Endothelial cell (in vitro differentiated cells): ENCODE results near the gene ANKRD13D. TPM values are rescaled to one million over a fixed set of nuclear protein-coding genes. Genes with fewer than 3 reads are reported as not detected.

Source experiments
- DNase-seq: peaks from one replicate; pipeline ENCODE4 v3.0.0; 2021; ENCODE audit warnings: low spot score
- H3K27ac Mint-ChIP-seq: one replicate; pipeline ENCODE4 v1.8.0; 2021; ENCODE audit warnings: mixed read lengths, inconsistent platforms; ENCODE audit not compliant: unreplicated experiment
- H3K27me3 Mint-ChIP-seq: one replicate; pipeline ENCODE4 v1.8.0; 2021; ENCODE audit warnings: mild to moderate bottlenecking, moderate library complexity, mixed read lengths, inconsistent platforms; ENCODE audit not compliant: unreplicated experiment
- H3K36me3 Mint-ChIP-seq: one replicate; pipeline ENCODE4 v1.8.0; 2021; ENCODE audit warnings: mild to moderate bottlenecking, low read depth, mixed read lengths, inconsistent platforms; ENCODE audit not compliant: unreplicated experiment
- H3K4me1 Mint-ChIP-seq: one replicate; pipeline ENCODE4 v1.8.0; 2021; ENCODE audit warnings: mild to moderate bottlenecking, mixed read lengths, inconsistent platforms; ENCODE audit not compliant: unreplicated experiment
- H3K4me3 Mint-ChIP-seq: one replicate; pipeline ENCODE4 v1.8.0; 2021; ENCODE audit warnings: mild to moderate bottlenecking, mixed read lengths, inconsistent platforms; ENCODE audit not compliant: unreplicated experiment
- H3K9me3 Mint-ChIP-seq: one replicate; pipeline ENCODE4 v1.8.0; 2021; ENCODE audit warnings: mixed read lengths, inconsistent platforms; ENCODE audit not compliant: unreplicated experiment
- total RNA-seq: library from RNA; stranded (reverse); fragmentation: NEBNext Ultra II Directional; extraction: Animal tissue kit (Norgen Biotek cat#: 25700); gene quantifications from one replicate; pipeline ENCODE4 v1.2.1, GENCODE V29; 2021; ENCODE audit not compliant: unreplicated experiment
- TF ChIP-seq, protein P1 (sequence below): fragments of 200-600 bp; sonication (generic); IDR thresholded peaks from one replicate; pipeline ENCODE4 v1.5.0; 2021; ENCODE audit warnings: antibody characterized with exemption; ENCODE audit not compliant: unreplicated experiment

The ANKRD13D gene
- total RNA-seq, 1 donor from 2014 or later = 65.1 TPM

DNA sequence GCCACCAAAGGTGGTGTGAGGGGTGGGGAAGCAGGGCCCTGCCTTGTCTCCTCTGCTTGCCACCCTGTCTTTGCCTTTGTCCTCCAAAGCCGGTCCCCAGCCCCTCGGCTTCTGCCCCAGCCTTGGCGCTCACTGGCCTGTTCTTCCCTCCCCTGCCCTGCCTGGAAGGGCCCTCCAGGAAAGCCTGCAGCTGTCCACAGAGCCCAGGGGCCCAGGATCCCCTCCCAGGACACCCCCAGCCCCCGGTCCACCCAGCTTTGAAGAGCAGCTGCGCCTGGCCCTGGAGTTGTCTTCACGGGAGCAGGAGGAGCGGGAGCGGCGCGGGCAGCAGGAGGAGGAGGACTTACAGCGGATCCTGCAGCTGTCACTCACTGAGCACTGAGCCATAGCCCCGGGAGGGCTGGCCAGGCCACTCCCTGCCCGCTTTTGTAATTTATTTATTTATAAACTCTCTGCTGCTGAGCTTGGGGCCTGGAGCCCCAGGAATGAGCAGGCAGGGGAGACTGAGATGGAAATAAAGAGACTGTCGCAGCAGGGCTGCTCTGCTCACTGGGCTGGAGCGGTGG is 12.9 kb downstream of the ANKRD13D start:
- peaks cover 9% of the 10 kb centered on the region for H3K36me3 Mint-ChIP-seq
- TF ChIP-seq, protein P1, sequence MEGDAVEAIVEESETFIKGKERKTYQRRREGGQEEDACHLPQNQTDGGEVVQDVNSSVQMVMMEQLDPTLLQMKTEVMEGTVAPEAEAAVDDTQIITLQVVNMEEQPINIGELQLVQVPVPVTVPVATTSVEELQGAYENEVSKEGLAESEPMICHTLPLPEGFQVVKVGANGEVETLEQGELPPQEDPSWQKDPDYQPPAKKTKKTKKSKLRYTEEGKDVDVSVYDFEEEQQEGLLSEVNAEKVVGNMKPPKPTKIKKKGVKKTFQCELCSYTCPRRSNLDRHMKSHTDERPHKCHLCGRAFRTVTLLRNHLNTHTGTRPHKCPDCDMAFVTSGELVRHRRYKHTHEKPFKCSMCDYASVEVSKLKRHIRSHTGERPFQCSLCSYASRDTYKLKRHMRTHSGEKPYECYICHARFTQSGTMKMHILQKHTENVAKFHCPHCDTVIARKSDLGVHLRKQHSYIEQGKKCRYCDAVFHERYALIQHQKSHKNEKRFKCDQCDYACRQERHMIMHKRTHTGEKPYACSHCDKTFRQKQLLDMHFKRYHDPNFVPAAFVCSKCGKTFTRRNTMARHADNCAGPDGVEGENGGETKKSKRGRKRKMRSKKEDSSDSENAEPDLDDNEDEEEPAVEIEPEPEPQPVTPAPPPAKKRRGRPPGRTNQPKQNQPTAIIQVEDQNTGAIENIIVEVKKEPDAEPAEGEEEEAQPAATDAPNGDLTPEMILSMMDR = no peak
- H3K4me3 Mint-ChIP-seq = no peak overlapping the region
- no peaks in the 10 kb centered on the region for H3K9me3 Mint-ChIP-seq
- H3K27ac Mint-ChIP-seq = no peak overlapping the region
- peaks cover 7% of the 10 kb centered on the region for H3K4me1 Mint-ChIP-seq
- no peak for DNase-seq
- peaks cover 23% of the 10 kb centered on the region for H3K27me3 Mint-ChIP-seq

DNA sequence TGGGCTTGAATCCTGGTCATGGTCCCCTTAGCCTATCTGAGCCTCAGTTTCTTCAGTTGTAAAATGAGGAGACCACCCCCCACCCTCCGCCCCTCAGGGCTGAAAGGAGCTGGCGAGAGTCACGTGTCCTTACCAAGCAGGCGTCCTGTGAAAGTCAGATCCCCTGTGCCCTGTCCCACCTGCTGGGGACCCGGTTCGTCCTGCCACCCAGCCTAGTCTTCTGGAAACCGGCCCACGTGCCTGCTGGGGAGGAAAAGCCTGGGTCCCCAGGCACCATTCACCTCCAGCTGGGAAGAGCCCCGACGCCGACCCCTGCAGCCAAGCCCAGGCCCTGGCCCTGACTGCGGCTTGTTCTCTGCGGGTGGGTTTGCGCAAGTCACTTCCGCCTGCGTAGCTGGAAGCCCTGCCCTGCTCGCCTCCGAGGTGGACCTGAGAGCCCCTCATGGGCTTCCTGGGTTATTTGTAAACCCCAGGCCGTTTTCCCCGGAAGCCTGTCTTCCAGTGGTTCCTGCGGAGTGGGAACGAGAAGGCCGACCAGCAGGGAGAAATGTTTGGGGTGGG is 13.5 kb downstream of the ANKRD13D start:
- Mint-ChIP-seq H3K36me3 (peaks cover 8% of the 10 kb centered on the region), H3K4me3 (peak overlapping the region; percentile 37), H3K27ac (no peak overlapping the region), H3K27me3 (peaks cover 23% of the 10 kb centered on the region), H3K4me1 (peaks cover 7% of the 10 kb centered on the region), H3K9me3 (no peaks in the 10 kb centered on the region)
- peak; percentile 38 for DNase-seq
- TF ChIP-seq, protein P1 = no peak

DNA sequence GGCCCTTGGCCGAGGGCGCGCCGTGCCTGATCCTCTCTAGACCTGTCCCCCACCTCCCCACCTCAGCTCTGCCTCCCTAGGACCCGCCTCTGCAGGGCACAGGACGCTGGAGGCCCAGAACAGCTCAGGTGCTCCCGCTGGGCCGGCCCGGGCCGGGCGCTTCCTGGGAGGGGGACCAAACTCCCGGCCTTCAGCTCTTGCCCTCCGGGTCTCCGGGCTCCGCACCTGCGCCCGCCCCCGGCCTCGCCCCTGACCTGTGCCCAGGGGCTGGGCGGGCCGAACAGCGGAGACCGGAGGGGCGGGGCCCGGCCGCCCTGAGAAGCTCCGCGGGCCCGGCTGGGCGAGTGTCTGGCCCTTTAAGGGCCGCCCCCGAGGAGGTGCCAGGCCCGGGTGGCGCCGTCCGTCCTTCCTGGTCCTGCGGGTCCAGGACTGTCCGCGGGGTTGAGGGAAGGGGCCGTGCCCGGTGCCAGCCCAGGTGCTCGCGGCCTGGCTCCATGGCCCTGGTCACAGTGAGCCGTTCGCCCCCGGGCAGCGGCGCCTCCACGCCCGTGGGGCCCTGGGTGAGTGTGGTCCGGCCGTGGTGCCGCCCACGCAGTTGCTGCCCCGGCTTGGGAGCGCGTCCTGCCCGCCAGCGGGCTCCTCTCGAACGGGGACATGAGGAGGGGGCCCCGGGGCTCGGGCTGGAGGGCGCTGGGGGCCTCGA is 14.2 kb downstream of the ANKRD13D start, which contains the start of gene SSH3:
TSS of gene SSH3 (plus strand) at position 399 of the 703 bp plus-strand sequence. CDS start at position 495, 96 bp downstream.
- peak; percentile 49 for DNase-seq
- TF ChIP-seq, protein P1 = no peak
- Mint-ChIP-seq H3K9me3 (no peaks in the 10 kb centered on the region), H3K27ac (no peak within 1 kb of the TSS), H3K4me1 (peaks cover 7% of the 10 kb centered on the region), H3K36me3 (peaks cover 5% of the 10 kb centered on the region), H3K4me3 (peak within 1 kb of the TSS; percentile 37), H3K27me3 (peaks cover 24% of the 10 kb centered on the region)

DNA sequence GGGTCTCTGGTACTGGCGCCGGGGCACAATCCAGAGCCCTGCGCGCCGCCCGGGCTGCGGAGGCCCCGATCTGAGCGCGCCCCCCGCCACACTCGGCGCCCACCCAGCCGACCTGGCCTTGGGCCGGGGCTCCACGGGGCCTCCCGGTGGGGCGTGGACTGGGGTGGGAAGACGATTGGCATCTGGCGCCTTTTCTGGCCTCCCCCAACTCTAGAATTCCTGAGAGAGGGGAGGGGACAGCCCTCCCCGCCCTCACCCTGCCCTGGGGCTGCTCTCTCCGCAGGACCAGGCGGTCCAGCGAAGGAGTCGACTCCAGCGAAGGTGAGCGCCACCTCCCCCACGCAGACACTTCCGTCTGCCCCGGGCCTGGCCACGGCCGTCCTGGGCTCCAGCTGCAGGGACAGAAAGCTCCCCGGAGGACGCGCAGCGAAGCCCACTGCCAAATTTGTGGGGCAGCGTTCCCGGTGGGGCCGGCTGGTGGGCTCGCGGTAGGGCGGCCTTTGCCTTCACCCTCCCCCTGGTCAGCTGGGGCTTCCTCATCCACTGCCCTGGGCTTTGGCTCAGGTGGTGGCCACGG is 14.8 kb downstream of the ANKRD13D start:
- TF ChIP-seq, protein P1 = no peak
- H3K4me1 Mint-ChIP-seq = peaks cover 7% of the 10 kb centered on the region
- H3K27ac Mint-ChIP-seq = no peak overlapping the region
- no peaks in the 10 kb centered on the region for H3K36me3 Mint-ChIP-seq
- H3K9me3 Mint-ChIP-seq = no peaks in the 10 kb centered on the region
- no peak overlapping the region for H3K4me3 Mint-ChIP-seq
- H3K27me3 Mint-ChIP-seq = peaks cover 21% of the 10 kb centered on the region
- DNase-seq = no peak
